Measurements from ENCODE around the gene SSU72.
A peak's percentile ranks its signal among the peaks of the same experiment; 100 is the strongest.

SSU72 gene

DNA sequence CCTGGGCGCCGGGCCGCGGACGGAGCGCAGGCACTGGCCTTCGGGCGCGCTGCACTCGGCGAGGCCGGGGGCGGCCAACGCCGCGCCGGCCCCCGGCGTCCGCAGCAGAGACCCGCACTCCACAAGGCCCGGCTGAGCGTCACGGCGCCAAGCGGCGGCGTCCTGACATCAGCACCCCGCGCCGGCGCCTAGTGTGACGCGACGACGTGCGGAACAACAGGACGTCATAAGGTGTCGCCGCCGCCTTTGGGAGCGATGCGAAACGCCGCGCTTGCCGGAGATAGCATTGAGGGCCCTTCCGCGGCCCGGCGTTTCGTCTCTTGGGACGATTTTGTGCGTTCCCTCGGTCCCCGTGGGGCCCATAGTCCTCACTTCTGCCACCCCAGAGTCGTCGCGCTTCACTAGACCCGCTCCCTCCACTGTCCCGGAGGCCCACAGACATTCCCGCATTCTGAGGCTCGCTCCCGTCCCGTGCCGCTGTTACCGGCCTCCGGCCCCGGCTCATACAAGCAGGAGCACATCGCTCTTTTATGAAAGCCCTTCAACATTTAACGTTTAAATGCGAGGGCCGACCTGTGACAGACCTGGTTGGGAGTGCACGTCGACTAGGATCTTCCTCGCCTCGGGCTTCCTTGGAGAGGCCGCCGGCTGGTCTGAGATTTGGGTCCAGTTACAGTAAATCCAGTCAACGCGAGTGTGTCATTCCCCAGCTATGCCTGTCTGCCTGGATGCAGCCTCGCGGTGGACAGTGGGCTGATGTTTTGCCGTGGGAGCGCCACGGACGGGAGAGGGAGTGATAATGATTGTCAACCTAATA is at the start of gene SSU72:
Gene SSU72, minus strand, starts transcription at position 143 of the 817 bp plus-strand sequence. CDS start 306 bp downstream, outside the sequence.
- DNase-seq: peak; percentile 89

DNA sequence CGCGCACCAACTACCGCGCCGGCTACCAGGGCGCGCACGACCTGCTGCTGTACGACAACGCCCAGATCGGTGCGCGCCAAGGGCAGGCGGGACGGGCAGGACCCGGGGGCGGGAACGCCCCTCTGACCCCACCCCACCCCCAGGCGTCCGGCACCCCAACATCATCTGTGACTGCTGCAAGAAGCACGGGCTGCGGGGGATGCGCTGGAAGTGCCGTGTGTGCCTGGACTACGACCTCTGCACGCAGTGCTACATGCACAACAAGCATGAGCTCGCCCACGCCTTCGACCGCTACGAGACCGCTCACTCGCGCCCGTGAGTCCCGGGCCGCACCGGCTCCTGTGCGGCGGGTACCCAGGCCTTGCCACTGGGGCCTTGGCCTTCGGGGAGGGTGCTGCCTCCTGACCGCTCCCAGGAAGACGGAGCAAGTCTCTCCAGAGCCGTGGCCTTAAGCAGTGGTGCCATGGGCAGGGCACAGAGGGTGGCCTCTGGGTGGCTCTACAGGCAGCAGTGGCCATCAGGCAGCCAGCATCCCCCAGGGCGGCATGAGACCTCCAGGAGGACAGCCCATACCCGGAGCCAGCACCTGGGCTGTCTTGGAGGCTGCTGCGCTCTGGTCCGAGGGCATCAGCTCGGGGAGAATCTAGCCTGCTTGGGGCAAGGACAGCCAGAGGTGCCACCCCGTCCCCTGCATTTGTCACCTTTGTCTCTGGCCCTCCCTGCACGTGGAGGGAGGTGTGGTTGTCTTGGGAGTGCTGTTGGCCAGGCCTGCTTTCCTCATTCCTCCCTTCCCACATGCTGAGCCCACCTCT is 49.2 kb upstream of the SSU72 start:
- DNase-seq: no peak

DNA sequence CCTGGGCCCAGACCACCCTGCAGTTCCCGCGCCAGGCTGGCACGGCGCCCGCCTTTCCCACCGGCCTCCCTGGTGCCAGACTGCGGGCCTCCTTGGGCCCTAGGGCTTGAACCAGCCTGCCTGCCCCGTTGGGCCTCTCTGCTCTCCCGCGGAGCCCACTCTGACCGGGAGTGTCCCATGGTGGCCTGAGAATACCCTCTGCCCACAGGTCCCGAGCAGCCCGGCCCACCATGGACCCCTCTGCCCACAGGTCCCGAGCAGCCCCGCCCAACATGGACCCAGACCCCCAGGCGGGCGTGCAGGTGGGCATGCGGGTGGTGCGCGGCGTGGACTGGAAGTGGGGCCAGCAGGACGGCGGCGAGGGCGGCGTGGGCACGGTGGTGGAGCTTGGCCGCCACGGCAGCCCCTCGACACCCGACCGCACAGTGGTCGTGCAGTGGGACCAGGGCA is 48.5 kb upstream of the SSU72 start:
- DNase-seq: no peak

DNA sequence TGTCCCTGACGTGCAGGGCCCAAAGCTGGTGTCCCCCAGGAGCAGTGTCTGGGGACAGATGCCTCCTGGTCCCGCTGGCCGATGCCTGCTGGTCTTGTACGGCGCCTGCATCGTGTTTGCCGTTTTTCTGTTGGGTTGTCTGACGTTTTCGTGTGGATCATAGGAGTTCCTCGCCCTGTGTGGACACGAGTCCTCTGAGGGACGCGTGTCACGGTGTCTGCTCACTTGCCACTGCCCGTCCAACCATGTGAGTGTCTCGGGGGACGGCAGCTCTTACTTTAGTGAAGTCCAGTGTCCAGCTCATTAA is 48.1 kb upstream of the SSU72 start:
- no peak for DNase-seq

DNA sequence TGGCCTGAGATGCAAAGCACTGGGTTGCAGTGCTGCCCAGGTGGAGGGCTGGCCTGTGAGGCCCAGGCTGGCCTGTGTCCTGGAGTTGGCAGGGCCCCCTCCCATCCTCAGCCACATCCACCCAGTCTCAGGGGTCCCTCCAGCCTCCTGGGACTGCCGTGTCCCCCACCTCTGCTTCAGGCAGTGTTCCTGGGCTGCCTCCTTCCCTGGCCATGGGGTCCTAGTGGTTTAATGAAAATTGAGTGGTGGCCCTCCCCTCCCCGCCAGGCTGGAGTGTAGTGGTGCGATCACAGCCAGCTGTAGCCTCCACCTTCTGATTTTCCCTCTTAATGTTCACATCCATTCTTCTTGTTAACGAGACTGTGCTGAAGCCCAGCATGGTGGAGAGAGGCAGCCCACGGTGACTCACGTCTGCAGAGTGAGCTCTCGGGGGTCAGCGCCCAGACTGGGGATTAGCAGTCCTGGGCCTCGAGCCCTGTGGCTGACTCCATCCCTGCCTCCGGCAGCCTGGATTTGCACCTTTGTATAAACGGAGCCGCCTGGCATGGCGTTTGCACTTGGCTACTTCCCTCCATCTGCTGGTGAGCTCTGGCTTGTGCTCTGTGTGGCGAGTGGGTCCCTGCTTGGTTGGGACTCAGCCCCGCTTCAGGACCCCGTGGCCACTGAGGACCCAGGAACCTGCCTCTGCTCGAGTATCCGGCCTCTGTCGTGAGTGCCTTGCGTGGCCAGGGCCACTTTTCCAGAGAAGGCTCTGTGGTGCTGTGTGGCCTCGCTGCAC is 47.5 kb upstream of the SSU72 start:
- no peak for DNase-seq

DNA sequence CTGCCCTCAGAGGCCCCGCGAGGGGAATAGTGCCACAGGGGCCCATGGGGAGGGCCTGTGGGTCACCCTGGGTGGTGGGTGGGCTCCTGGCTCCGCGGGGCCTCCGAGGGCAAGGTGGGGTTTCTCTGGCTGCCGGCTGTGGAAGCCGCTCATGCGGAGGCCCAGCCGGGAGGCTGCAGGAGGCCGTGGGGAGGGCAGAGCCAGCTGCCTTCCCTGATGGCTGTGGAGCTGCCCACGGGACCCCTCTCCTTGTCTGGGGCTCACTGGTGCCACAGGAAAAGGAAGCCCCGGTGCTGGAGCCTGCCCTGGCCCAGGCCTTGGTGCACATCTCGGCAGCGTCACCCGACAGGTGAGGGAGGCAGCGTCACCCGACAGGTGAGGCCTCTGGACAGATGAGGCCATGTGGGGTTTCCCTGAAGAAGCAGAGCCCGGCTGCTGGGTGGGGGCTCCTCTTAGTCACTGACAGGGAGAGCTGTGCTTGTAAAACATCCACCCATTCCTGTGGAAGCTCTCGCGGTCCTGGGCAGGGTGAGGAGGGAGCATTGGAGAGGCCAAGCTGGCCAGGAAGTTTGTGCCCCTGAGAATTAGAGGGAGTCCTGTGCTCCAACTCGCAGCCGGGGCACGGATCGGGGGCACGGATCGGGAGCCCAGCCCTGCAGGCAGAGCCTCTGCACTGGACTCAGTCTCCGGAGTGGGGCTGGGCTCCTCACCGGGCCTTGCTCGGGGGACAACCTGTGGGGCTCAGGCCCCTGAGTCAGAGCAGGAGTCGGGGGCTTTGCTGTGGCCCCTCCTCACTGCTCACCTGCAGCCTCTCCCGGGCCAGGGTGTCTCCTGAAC is 46.7 kb upstream of the SSU72 start:
- no peak for DNase-seq

DNA sequence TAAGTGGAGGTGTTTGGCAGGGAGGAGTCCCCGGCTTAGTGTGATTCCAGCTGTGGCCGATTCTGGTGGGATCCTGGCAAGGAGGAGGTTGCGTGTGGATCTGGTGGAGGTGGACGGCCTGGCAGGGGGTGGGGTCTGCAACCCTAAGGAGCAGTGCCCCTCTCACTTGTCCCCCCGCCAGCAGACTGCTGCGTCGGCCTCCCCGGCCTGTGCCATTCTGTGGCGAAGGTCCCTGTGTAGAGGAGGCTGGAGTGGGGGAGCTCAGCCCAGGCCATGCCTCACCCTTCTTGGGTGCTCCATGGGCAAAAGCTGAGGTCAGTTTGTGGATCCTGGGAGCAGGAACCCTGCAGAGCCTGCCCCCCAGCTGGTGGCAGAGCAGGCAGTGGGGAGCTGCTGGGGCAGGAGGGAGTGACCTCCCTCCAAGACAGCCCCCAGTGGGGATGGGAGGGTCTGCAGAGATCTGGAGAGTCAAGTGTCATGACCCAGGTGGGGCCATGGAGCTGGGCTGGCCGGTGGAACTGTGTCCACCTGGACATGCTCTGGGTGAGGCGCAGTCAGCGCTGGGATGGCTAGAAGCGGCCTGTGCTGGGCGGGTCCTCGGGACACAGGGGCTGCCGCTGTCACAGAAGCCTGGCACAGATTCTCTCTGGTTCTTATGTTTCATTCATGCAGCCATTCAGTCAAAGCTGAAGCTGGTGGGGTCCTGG is 45.9 kb upstream of the SSU72 start:
- no peak for DNase-seq

DNA sequence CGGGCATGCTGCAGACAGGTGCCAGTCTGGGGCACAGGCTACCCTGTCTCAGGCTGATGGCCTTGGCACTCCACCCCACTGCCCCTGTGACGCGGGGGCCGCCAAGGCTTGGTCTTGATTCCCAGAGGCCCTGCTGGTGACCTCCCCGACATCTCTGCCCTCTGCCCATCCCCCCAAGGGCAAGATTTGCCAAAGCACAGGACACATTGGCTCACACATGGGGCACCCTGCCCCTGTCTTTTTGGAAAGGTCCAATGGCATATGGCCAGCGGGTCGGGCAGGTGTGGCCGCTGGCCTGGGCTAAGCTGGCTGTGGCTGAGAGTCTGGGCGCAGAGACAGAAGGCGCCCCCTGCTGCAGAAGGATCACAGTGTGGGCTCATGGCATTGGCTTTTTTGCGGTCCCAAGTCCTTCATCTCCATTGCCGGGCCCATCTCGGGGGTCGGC is 45.3 kb upstream of the SSU72 start:
- no peak for DNase-seq

DNA sequence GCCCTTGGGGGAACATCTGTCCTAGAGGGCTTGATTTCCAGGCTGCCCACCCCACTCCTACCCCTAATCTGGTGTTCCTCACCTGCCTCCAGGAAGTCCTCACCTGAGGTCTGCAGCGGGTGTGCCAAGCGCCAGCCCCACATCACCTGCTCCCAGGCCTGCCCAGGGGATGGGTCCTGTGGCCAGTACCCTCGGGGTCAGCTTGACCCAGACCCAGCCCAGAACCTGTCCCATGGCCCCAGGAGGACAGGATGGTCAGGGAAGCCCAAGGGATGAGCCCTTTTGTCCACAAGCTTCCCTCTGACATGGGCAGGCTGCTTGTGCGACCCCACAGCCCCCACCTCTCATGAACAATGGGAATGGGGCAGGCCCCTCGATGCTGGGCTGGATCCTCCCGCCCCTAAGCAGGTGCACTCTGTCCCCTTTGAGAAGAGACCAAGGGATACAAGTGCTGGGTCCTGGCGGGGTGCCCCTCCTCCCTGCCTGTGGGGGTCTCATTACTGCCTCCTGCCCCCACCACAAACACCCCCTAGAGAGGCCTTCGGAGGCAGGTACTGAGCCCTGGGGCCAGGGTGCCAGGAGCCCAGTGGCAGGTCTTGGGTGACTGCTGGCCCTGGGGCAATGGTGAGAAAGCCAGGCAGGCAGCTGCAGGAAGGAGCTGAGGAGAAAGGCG is 43.9 kb upstream of the SSU72 start:
- no peak for DNase-seq

DNA sequence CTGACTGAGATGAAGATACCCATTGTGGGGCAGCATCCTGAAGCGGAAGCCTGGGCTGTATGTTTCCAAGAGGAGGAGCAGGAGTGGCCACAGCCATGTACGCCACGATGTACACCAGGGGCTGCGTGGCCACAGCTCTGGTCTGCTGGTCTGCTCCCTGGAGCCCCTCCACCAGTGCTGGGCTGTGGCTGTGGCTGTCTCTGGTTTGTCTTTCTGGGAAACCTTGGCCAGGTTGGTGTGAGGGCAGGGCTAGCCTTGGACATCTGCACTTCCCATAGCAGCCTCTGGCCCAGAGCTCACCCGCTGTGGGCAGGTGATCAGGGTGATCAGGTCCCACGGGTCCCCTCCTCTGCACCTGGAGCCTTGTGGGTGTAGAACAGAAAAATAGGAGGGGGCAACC is 43.3 kb upstream of the SSU72 start:
- no peak for DNase-seq

DNA sequence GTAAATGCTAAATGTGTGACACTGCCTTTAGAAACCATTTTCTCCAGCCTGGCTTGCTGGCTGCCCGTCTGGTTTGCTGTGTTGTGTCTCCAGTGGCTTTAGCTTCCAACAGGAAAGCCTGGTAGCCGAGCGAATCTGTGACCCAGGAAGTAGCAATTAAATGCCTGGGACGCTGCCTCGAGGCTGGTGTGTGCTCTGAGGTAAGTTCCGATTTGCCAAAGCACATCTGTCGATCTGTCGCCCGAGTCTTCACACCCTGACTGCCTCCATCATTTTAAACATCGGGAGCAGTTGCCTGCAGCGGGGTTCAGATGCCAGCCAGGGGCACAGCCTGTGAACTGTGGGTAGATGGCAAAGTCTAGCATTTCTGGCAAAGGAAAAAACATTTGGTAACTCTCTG is 42.9 kb upstream of the SSU72 start:
- DNase-seq: no peak

DNA sequence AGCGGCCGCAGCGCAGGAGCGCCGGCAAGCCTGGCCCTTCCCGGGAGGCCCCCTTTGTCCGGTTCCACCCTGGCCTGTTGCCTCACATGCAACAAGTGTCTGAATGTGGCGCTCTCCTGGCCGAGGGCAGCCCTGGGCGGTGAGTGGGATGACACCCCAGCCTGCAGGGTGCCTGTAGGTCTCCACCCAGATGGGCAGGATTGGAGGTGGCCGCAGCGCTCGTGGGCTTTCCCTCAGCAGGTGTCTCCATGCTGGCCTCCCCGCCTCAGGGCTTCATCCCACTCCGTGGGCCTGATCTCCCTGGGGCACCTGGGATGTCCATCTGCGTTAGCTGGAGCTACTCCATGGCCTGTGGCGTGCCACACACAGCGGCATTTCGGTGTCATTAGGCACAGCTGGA is 42.2 kb upstream of the SSU72 start:
- DNase-seq: no peak

DNA sequence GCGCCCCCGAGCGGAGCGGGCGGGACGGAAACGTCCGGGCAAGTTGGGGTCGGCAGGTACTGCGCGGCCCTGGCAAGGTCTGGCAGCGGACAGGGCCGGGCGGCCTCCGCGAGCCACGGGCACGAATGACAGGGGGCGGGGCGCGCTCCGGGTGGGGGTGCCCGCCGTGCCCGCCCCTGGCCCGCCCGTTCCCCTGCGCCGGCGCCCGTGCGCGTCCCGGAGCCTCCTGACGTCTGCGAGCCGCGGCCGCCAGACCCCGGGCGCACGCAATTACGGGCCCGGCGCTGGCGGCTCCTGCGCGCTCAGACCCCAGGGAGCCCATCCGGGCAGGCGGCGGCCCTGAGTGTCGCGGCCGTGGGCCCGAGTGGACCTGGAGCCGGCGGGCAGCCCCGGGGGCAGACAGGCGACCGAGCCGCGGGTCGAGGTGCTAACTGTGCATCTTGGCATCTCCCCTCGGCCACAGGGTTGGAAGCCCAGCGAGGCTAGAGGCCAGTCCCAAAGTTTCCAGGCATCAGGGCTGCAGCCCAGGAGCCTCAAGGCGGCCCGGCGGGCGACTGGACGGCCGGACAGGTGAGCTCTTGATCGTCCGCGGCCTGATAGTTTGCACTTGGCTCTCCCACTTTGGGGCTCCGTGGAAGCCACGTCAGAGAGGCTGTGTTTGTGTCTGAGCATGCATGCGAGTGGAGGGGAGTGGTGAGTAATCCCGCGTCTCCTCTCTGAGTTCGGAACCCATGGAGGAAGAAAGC is 41.6 kb upstream of the SSU72 start:
- no peak for DNase-seq

DNA sequence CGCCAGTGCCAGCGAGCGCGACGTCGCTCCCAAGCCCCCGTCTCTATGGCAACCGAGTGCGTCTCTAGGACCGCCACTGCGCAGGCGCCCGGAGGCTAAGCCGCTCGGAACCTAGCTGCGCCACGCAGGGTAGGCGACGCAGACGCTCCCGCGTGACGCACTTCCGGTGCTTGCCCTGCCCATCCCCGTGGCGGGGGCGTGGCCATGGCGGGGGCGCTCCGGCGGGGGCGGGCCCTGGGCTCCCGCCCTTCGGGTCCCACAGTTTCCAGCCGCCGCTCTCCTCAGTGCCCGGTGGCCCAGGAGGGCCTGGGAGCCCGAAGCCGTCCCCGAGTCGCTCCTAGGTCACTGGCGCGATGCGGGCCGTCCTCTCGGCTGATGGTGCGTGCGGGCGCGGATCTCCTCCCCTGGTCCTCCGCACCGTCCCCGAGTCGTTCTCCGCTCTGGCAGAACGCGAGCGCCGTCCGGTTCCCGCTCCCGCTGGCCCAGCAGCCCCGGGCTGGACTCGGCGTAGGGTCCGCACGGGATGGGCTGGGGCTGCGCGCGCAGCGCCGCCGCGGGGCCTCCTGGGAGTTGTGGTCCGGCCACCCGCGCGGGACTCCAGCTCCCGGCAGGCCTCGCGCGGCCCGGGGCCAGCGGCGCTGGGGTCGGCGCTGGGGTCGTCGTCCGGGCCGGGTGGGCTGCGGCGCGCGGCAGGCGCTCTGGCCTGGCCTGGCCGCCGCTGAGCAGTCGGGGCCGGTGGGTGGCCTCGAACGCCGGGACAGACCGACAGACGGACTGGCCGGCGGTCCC is 40.8 kb upstream of the SSU72 start, which contains the start of gene MIB2:
Gene MIB2, plus strand, starts transcription at position 245 of the 789 bp plus-strand sequence. CDS start 7,953 bp downstream, outside the sequence.
- DNase-seq: peak; percentile 98

DNA sequence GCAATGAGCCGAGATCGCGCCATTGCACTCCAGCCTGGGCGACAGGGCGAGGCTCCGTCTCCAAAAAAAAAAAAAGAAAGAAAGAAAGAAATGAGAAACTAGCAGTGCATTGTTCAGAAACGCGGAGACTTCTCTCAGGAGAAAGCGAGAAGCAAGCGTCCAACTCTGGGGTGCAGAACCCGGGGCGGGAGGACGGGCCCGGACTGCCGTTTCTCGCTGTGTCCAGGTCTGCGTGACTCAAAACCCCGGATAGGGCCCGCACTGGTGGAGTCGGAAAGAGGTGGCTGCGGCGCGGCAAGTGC is 40.2 kb upstream of the SSU72 start:
- DNase-seq: no peak

DNA sequence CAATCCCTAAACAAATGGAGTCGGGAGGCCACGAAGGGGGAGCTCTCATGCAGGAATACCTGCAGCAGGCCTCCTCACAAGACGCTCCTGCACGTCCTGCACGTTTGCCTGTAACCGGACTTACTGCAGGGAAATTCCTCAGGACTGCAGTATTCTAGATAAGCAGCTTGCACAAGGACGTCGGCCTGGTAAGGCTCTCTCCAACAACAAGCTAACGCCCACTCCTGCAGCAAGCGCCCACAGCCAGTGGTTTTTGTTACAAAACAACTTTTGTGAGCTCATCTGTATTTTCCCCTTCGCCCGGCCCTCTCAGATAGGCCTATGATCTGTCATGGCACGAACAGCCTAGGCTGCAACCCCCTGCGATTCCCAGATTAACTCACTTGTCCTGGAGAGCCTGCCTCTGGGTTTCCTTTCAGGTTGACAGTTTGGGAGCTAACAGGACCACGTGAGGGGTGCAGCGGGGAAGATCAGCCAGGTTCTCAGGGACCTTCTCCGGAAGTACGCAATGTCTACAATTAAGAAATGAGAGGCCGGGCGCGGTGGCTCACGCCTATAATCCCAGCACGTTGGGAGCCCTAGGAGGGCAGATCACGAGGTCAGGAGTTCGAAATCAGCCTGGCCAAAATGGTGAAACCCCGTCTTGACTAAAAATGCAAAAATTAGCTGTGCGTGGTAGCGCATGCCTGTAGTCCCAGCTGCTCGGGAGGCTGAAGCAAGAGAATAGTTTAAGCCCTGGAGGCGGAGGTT is 39.7 kb upstream of the SSU72 start:
- peak; percentile 82 for DNase-seq

DNA sequence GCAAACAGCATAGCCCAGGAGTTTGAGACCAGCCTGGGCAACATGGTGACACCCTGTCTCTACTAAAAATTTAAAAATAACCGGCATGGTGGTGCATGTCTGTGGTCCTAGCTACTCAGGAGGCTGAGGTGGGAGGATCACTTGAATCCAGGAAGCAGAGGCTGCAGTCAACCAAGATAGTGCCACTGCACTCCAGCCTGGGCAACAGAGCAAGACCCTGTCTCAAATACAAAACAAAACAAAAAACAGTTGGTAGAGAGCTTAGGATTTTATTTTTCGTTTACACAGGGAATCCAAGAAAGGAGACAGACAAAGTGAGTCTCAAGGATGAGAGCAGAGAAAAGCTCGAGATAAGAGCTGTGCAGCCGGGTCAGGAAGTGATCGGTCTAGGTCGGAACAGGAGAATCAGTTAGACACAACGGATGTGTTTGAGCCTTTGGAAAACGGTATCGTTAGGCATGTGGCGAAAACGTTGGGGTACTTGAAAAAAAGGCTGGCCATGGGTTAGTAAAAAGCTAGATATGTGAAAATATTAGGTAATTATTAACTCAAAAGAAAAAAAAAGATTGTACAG is 38.9 kb upstream of the SSU72 start:
- DNase-seq: no peak

DNA sequence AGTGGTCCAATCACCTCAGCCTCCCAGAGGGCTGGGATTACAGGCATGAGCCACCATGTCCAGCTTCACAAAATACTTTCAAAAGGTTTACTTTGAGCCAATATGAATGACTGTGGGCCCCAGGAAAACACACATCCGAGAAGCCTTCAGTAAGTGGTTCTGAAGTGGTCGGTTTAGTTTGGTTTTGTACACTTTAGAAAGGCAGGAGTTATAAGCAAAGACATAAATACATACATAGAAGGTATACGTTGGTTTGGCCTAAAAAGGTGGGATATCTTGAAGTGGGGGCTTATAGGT is 37.4 kb upstream of the SSU72 start:
- DNase-seq: no peak

DNA sequence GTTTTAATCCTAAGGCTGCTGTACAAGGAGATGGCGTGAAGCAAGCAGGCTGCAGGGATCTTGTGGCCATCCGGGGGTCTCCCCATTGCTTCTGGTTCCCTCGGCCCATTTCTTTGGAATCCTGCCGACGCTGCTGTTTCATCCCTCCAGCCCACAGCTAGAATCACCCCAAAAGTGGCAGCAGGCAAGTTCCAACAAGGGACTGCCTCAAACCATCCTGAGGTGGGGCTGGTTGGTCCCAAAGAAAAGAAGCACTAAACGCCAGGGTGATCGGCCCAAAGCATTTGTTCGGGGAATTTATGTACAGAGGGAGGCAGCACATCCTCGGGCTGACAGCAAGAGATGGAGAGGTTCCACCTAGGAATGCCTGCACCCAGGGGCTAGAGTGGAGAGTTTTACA is 36.1 kb upstream of the SSU72 start:
- DNase-seq: no peak
